ENCODE results near the gene GABRB3. TPM values are rescaled to one million over a fixed set of nuclear protein-coding genes. Genes with fewer than 3 reads are reported as not detected.

GABRB3 gene
- total and polyA plus RNA-seq, 2 of the 8 experiments (the other 6 are each of a cell fraction or from before 2014, with no cell fraction given): 98.8 to 163 TPM

DNA sequence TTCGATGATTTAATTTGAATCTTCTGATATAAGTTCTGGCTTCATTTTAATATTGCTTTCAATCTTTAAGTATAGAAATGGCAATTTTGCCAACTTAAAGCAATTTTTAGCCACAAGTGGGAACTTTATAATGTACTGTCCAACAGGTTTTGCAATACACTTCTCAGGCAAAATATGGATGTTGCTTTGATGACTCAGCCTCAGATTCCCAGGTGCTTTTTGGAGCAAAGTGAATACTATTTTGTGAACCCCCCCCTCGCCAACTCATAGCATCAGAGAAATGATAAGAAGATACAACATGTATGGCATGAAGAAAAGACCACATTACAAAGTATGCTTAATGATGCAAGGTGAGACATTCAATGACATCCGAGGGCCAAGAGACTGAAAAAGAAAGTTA lies 158.1 kb downstream of the GABRB3 start (continued):
- TF ChIP-seq, protein P1, sequence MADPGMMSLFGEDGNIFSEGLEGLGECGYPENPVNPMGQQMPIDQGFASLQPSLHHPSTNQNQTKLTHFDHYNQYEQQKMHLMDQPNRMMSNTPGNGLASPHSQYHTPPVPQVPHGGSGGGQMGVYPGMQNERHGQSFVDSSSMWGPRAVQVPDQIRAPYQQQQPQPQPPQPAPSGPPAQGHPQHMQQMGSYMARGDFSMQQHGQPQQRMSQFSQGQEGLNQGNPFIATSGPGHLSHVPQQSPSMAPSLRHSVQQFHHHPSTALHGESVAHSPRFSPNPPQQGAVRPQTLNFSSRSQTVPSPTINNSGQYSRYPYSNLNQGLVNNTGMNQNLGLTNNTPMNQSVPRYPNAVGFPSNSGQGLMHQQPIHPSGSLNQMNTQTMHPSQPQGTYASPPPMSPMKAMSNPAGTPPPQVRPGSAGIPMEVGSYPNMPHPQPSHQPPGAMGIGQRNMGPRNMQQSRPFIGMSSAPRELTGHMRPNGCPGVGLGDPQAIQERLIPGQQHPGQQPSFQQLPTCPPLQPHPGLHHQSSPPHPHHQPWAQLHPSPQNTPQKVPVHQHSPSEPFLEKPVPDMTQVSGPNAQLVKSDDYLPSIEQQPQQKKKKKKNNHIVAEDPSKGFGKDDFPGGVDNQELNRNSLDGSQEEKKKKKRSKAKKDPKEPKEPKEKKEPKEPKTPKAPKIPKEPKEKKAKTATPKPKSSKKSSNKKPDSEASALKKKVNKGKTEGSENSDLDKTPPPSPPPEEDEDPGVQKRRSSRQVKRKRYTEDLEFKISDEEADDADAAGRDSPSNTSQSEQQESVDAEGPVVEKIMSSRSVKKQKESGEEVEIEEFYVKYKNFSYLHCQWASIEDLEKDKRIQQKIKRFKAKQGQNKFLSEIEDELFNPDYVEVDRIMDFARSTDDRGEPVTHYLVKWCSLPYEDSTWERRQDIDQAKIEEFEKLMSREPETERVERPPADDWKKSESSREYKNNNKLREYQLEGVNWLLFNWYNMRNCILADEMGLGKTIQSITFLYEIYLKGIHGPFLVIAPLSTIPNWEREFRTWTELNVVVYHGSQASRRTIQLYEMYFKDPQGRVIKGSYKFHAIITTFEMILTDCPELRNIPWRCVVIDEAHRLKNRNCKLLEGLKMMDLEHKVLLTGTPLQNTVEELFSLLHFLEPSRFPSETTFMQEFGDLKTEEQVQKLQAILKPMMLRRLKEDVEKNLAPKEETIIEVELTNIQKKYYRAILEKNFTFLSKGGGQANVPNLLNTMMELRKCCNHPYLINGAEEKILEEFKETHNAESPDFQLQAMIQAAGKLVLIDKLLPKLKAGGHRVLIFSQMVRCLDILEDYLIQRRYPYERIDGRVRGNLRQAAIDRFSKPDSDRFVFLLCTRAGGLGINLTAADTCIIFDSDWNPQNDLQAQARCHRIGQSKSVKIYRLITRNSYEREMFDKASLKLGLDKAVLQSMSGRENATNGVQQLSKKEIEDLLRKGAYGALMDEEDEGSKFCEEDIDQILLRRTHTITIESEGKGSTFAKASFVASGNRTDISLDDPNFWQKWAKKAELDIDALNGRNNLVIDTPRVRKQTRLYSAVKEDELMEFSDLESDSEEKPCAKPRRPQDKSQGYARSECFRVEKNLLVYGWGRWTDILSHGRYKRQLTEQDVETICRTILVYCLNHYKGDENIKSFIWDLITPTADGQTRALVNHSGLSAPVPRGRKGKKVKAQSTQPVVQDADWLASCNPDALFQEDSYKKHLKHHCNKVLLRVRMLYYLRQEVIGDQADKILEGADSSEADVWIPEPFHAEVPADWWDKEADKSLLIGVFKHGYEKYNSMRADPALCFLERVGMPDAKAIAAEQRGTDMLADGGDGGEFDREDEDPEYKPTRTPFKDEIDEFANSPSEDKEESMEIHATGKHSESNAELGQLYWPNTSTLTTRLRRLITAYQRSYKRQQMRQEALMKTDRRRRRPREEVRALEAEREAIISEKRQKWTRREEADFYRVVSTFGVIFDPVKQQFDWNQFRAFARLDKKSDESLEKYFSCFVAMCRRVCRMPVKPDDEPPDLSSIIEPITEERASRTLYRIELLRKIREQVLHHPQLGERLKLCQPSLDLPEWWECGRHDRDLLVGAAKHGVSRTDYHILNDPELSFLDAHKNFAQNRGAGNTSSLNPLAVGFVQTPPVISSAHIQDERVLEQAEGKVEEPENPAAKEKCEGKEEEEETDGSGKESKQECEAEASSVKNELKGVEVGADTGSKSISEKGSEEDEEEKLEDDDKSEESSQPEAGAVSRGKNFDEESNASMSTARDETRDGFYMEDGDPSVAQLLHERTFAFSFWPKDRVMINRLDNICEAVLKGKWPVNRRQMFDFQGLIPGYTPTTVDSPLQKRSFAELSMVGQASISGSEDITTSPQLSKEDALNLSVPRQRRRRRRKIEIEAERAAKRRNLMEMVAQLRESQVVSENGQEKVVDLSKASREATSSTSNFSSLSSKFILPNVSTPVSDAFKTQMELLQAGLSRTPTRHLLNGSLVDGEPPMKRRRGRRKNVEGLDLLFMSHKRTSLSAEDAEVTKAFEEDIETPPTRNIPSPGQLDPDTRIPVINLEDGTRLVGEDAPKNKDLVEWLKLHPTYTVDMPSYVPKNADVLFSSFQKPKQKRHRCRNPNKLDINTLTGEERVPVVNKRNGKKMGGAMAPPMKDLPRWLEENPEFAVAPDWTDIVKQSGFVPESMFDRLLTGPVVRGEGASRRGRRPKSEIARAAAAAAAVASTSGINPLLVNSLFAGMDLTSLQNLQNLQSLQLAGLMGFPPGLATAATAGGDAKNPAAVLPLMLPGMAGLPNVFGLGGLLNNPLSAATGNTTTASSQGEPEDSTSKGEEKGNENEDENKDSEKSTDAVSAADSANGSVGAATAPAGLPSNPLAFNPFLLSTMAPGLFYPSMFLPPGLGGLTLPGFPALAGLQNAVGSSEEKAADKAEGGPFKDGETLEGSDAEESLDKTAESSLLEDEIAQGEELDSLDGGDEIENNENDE (IDR thresholded peaks at IDR 0.05; ENCODE audit: insufficient replicate concordance, low read length): no peak

Data from H1 (cell line).